GM12864 (cell line): Measurements from ENCODE around the gene GABRB3.

ENCODE experiments used
- DNase-seq: peaks from one replicate; pipeline ENCODE4 v3.0.0-alpha.2; 2011; ENCODE audit warnings: low read depth
- H3K4me3 ChIP-seq: 2 replicates; pipeline ENCODE4 v1.5.1; 2011; ENCODE audit warnings: mild to moderate bottlenecking, low read depth, low read length, control low read depth
- TF ChIP-seq, protein P1 (sequence below): IDR thresholded peaks from 2 replicates; pipeline ENCODE4 v1.5.1; 2011; ENCODE audit warnings: low read depth, mild to moderate bottlenecking, moderate library complexity, low read length, control low read depth, inconsistent platforms; ENCODE audit errors: missing control alignments

Gene GABRB3

DNA sequence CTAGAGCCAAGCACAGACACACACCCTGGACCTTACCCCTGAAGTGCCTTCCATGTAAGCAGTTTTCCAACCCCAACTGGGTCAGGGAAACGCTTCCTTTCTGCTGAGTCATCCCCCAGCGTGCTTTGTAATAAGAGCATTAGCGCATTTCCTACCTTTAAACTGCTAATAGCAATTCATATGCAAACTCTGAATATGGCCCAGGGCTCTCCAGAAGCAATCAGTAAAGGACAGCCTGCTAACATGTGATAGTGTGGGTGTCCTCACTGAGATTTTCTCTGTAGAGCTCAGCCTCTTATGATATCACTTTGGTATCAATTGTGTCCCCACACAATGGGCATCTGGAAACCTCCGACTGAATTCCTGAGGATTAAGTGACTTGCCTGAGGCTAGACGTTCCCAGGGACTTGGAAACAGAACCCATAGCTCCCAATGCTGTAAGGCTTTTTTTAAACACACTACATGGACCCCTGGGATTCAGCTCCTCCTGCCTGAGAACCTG lies 5.6 kb downstream of the GABRB3 start:
- TF ChIP-seq, protein P1, sequence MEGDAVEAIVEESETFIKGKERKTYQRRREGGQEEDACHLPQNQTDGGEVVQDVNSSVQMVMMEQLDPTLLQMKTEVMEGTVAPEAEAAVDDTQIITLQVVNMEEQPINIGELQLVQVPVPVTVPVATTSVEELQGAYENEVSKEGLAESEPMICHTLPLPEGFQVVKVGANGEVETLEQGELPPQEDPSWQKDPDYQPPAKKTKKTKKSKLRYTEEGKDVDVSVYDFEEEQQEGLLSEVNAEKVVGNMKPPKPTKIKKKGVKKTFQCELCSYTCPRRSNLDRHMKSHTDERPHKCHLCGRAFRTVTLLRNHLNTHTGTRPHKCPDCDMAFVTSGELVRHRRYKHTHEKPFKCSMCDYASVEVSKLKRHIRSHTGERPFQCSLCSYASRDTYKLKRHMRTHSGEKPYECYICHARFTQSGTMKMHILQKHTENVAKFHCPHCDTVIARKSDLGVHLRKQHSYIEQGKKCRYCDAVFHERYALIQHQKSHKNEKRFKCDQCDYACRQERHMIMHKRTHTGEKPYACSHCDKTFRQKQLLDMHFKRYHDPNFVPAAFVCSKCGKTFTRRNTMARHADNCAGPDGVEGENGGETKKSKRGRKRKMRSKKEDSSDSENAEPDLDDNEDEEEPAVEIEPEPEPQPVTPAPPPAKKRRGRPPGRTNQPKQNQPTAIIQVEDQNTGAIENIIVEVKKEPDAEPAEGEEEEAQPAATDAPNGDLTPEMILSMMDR = no peak
- no peak for DNase-seq
- H3K4me3 ChIP-seq = no peak overlapping the region

DNA sequence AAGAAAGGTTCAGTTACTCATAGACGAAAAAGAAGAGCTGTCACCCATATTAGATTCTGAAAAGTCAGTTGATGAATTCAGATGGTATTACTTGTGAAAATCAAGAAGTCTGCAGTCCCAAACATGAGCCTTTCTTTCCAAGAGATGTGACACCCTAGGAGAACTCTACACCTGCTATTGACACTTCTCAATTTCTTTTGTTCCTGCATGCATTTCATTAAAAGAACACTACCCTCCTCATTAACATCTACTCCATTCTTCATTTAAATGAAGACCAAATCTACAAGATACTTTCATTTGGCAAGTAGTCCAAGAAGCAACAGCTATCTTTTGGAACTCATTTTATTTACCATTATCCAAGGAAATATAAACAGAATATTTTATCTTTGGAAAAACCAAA lies 6.6 kb downstream of the GABRB3 start:
- DNase-seq = no peak
- no peak overlapping the region for H3K4me3 ChIP-seq
- TF ChIP-seq, protein P1 = no peak

DNA sequence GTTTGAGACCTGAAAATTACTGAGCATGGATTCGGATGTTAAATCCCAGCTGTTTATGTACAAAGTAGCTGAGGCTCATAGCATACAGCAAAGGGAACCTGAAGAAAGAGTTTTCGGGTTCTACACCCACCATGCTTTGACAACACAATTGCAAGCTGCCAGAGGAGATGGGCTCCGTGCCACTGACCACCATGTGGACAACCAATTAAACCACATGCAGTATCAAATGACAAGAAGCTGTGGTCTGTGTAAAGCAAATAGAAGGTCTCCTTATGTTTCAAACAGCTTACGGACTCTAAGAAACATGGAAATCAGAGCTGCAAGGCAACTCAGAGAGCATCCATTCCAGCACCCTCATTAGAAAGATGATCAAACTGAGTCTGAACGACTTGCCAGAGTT lies 12.9 kb downstream of the GABRB3 start:
- TF ChIP-seq, protein P1 = no peak

DNA sequence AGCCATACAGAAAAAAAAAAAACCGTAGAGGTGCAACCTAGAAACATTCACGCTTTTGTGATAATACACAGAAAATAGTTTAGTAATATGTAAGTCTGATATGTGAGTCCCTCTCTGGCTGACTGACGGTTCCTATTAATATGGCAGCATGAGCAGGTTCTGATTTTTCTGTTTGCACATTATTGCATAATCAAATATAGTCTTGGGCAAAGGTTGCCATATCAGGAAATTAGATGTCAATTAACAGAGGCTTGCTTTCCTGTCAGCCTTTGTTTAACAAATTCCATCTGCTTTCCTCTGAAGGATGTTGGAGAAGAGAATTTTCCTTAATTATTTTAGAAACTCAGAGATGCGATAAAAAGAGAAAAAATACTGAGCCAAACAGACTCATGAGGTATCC lies 14.8 kb downstream of the GABRB3 start:
- TF ChIP-seq, protein P1 = no peak
- no peak for DNase-seq
- no peak overlapping the region for H3K4me3 ChIP-seq

More for the DNA sequence above, 12.9 kb downstream of the GABRB3 start:
- DNase-seq = no peak
- no peak overlapping the region for H3K4me3 ChIP-seq

DNA sequence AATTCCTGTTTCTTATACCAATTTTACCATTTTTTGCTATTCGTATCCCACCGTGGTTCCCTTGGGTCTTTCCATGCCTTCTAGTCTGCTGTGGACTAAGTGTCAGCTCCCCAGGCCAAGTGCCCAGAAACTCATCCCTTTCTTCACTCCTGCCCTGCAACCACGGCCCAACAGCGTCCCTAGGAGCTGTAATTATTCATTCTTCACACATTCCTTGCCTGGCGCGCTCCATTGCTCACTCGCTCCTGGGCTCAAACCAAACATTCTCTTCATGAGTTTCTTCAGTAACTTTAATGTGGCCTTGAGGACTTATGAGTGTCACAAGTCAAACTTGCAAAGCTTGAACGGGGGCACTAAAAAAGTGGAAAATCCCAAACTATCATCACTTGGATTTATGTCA lies 15.7 kb downstream of the GABRB3 start:
- no peak overlapping the region for H3K4me3 ChIP-seq
- TF ChIP-seq, protein P1 = no peak
- DNase-seq = no peak

DNA sequence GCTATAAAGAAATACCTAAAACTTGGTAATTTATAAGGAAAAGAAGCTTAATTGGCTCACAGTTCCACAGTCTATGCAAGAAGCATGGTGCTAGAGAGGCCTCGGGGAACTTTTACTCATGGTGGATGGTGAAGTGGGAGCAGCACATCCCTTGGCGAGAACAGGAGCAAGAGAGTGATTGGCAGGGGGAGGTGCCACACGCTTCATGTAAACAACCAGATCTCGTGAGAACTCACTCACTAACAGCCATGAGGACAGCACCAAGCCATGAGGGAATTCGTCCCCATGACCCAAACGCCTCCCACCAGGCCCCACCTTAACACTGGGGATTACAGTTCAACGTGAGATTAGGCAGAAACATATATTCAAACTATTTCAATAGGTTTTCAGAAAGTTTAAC lies 28.0 kb downstream of the GABRB3 start:
- no peak overlapping the region for H3K4me3 ChIP-seq
- TF ChIP-seq, protein P1 = no peak

DNA sequence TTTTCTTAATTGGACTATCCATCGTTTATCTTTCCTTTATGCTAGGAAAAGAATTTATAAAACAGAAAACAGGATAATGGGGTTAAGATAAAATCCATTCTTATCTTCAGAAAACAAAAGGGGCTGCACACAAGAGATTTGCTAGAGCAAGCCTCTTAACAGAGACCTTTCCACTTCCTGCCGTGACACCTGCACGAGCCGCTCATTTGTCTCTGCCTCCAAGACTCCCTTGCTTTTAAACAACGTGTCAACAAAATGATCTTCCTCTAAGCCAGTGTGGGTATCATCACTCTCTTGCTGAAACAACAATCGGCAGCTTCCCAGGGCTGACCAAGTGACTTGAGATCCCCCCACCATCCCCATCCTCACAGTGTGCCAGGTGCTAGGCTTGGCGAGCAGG lies 33.1 kb downstream of the GABRB3 start:
- TF ChIP-seq, protein P1 = no peak

More for the DNA sequence above, 28.0 kb downstream of the GABRB3 start:
- DNase-seq = no peak

More for the DNA sequence above, 33.1 kb downstream of the GABRB3 start:
- no peak overlapping the region for H3K4me3 ChIP-seq
- no peak for DNase-seq
